ENCODE data around the gene CALU.

CALU gene

GRCh38 chr7:128726059-128726736 lies 13.0 kb upstream of the CALU start:
- no peak for DNase-seq

- no peak for DNase-seq
These were observed 12.5 kb upstream of the CALU start for GRCh38 chr7:128726737-128727072.

GRCh38 chr7:128727239-128727638 lies 11.9 kb upstream of the CALU start:
- DNase-seq: no peak

GRCh38 chr7:128728598-128728997 lies 10.6 kb upstream of the CALU start:
- no peak for DNase-seq

GRCh38 chr7:128729494-128729893 lies 9.7 kb upstream of the CALU start:
- no peak for DNase-seq

- no peak for DNase-seq
These were observed 8.0 kb upstream of the CALU start for GRCh38 chr7:128731184-128731583.

GRCh38 chr7:128732521-128733277 lies 6.5 kb upstream of the CALU start:
- DNase-seq: no peak

GRCh38 chr7:128733278-128733645 lies 5.9 kb upstream of the CALU start:
- no peak for DNase-seq

- DNase-seq: no peak
These were observed 4.3 kb upstream of the CALU start for GRCh38 chr7:128734890-128735289.

GRCh38 chr7:128735436-128735835 lies 3.7 kb upstream of the CALU start:
- DNase-seq: peak in 1 of 2 donors; percentile 54

- no peak for DNase-seq
These were observed 1.7 kb upstream of the CALU start for GRCh38 chr7:128737441-128737840.

GRCh38 chr7:128737867-128738385 lies 1.2 kb upstream of the CALU start:
- DNase-seq: no peak

- DNase-seq: peak in 1 of 2 donors; percentile 7
These were observed 550 bp upstream of the CALU start for GRCh38 chr7:128738570-128739047.

GRCh38 chr7:128739990-128740682 lies 977 bp downstream of the CALU start:
- DNase-seq: no peak

GRCh38 chr7:128740996-128741395 lies 1.8 kb downstream of the CALU start:
- no peak for DNase-seq

GRCh38 chr7:128741491-128741890 lies 2.3 kb downstream of the CALU start:
- no peak for DNase-seq

GRCh38 chr7:128742206-128742605 lies 3.0 kb downstream of the CALU start:
- no peak for DNase-seq

- no peak for DNase-seq
These were observed 4.1 kb downstream of the CALU start for GRCh38 chr7:128743112-128743772.

- no peak for DNase-seq
These were observed 5.3 kb downstream of the CALU start for GRCh38 chr7:128744366-128744905.

GRCh38 chr7:128745706-128746105 lies 6.5 kb downstream of the CALU start:
- no peak for DNase-seq

- DNase-seq: no peak
These were observed 8.3 kb downstream of the CALU start for GRCh38 chr7:128747327-128748079.

- no peak for DNase-seq
These were observed 13.1 kb downstream of the CALU start for GRCh38 chr7:128752251-128752650.
